Breast epithelium (tissue), 4 donors: ENCODE measurements around the gene CRACDL. TPM values are rescaled to one million over a fixed set of nuclear protein-coding genes. Genes with fewer than 3 reads are reported as not detected.

Source experiments
- DNase-seq, 2 donors: peaks; one replicate each; pipeline ENCODE4 v3.0.0-alpha.2; 2019; ENCODE audit warnings: low spot score in 2 of 2
- H3K27ac ChIP-seq, 2 donors: fragments of 200-600 bp; sonication (generic) in 1 of 2; one replicate each; pipeline ENCODE4 v1.5.1; 2016 to 2019; ENCODE audit warnings: mild to moderate bottlenecking in 1 of 2
- H3K27me3 ChIP-seq, 2 donors: fragments of 200-600 bp; sonication (generic) in 1 of 2; one replicate each; pipeline versions ENCODE4 v1.5.1 to v1.6.0; 2017 to 2019; ENCODE audit warnings: control low read depth in 1 of 2, mild to moderate bottlenecking in 1 of 2
- H3K36me3 ChIP-seq: fragments of 200-600 bp; one replicate; pipeline ENCODE4 v1.5.1; 2019
- H3K4me1 ChIP-seq, 2 donors: fragments of 200-600 bp; sonication (generic); one replicate each; pipeline ENCODE4 v1.5.1; 2016 to 2019; ENCODE audit warnings: control low read depth in 1 of 2
- H3K4me3 ChIP-seq, 3 donors: fragments of 200-600 bp; sonication (generic); 1 replicate in 2 of 3; 2 replicates in 1 of 3; pipeline ENCODE4 v1.5.1; 2016 to 2019; ENCODE audit warnings: mild to moderate bottlenecking in 3 of 3, moderate library complexity in 2 of 3
- H3K9me3 ChIP-seq, 2 donors: fragments of 200-600 bp; sonication (generic) in 1 of 2; one replicate each; pipeline ENCODE4 v1.5.1; 2016 to 2019; ENCODE audit warnings: control low read depth in 1 of 2
- POLR2A ChIP-seq: fragments of 450-650 bp; IDR thresholded peaks from one replicate; pipeline ENCODE4 v1.6.1; 2016; ENCODE audit warnings: antibody characterized with exemption, mild to moderate bottlenecking, moderate library complexity
- POLR2AphosphoS5 ChIP-seq, 3 donors: sonication (generic); formaldehyde crosslinking; IDR thresholded peaks; one replicate each; pipeline ENCODE4 v1.6.1; 2017; ENCODE audit warnings: antibody characterized with exemption in 3 of 3
- intact Hi-C: fragments of 100-400 bp; cut with DNase I; formaldehyde crosslinking; loops from one replicate; pipeline ENCODE4 v1.15.1; 2023; ENCODE audit warnings: low total_unique reads
- total RNA-seq, 3 donors: library from RNA; depleted of rRNA; stranded (reverse); fragments of >200 nt; gene quantifications; one replicate each; pipeline ENCODE4 v1.1.0, GENCODE V29; 2016
- TF ChIP-seq, protein P1 (sequence below), 3 donors: fragments of 450-650 bp; IDR thresholded peaks; one replicate each; pipeline ENCODE4 v1.5.1; 2016 to 2017; ENCODE audit warnings: antibody characterized with exemption in 3 of 3, mild to moderate bottlenecking in 3 of 3, moderate library complexity in 3 of 3

The CRACDL gene
- total RNA-seq, 3 donors from 2014 or later, result 0.96 to 12.1 (median 10.8) TPM

DNA sequence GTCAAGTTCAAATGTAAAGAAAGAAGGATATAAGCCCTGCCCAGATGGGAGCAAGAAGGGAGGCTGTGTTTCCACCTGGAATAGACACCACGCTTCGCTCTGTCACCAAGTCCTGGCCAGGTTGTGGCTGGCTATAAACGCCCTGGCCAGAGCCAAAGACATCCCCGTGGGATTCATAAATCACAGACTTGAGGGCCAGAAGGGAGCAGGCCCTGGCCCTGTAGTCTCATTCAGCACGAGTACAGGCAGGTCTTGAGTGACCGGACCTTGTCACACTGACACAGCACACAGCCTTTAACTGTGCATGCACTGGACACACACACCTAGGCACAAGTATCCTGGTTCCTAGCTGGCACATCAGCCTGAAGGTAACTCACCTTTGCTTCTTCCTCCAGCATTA is 110.6 kb downstream of the CRACDL start:
- DNase-seq, result no peak
- intact Hi-C loops, result no loop called here
- TF ChIP-seq, protein P1, sequence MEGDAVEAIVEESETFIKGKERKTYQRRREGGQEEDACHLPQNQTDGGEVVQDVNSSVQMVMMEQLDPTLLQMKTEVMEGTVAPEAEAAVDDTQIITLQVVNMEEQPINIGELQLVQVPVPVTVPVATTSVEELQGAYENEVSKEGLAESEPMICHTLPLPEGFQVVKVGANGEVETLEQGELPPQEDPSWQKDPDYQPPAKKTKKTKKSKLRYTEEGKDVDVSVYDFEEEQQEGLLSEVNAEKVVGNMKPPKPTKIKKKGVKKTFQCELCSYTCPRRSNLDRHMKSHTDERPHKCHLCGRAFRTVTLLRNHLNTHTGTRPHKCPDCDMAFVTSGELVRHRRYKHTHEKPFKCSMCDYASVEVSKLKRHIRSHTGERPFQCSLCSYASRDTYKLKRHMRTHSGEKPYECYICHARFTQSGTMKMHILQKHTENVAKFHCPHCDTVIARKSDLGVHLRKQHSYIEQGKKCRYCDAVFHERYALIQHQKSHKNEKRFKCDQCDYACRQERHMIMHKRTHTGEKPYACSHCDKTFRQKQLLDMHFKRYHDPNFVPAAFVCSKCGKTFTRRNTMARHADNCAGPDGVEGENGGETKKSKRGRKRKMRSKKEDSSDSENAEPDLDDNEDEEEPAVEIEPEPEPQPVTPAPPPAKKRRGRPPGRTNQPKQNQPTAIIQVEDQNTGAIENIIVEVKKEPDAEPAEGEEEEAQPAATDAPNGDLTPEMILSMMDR (IDR thresholded peaks at IDR 0.05), result no peak
- no peak for TF ChIP-seq POLR2A
- no peak for TF ChIP-seq POLR2AphosphoS5 (IDR thresholded peaks at IDR 0.05)
- Histone ChIP-seq H3K4me1 (peaks cover 0 to 6% of the 10 kb centered on the region in 2 donors), H3K27me3 (peaks cover 0 to 4% of the 10 kb centered on the region in 2 donors), H3K9me3 (no peaks in the 10 kb centered on the region), H3K4me3 (no peak overlapping the region), H3K36me3 (no peaks in the 10 kb centered on the region), H3K27ac (peak overlapping the region; percentile 17 to 40)

DNA sequence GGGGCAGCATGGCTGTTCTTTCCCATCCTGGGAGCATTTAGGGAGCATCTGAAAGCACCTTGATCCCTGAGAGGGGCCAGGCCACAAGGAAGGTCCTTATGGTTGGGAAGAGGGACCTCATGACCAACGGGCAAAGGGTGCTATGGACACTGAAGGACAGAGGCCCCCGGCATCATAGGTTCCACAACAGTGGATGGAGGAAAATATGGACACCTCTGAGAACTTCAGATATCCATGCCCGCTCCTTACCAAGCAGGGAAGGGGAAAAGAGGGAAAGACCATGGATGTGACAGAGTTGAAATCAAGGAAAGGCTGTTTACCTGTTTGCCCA is 111.0 kb downstream of the CRACDL start:
- DNase-seq, result no peak
- Histone ChIP-seq H3K9me3 (no peaks in the 10 kb centered on the region), H3K36me3 (no peaks in the 10 kb centered on the region), H3K4me1 (peaks cover 0 to 6% of the 10 kb centered on the region in 2 donors), H3K27me3 (peaks cover 0 to 4% of the 10 kb centered on the region in 2 donors), H3K4me3 (no peak overlapping the region), H3K27ac (peak overlapping the region; percentile 17 to 40)
- intact Hi-C loops, result no loop called here
- TF ChIP-seq POLR2A (no peak), POLR2AphosphoS5 (IDR thresholded peaks at IDR 0.05) (no peak)
- TF ChIP-seq, protein P1 (IDR thresholded peaks at IDR 0.05), result no peak

DNA sequence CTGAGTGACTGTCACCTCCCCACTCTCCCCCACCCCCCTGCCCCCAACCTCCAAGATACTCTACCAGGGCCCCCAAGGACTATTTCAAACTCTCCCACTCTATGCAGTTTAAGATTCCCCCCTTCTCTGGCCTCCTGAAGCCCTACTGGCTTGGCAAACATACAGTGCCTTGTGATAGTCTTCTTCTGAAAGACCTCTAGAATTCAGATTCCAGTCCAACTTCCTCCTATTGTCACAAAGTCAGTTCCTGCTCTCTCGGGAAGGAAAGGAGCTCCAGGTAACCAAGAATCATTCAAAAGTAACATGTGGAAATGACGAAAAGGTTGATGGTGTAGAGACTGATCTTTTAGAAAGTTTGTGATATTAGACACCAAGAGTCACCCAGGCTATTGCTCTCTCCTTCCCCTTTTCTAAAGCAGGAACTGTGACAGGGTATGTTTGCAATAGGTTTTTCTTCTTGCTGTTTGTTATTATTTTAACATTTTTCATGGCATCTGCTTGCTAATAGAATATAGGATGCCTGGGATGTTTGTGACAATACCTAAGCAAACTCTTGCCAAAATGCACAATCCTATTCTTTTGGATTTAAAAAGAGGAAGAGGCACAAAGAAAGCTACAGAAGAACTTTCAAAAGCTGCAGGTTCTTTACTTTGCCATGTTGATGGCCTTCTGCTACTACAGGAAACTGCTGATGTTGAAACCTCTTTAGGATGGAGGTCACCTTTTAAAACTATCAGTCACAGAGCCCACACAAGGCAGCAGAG is 111.6 kb downstream of the CRACDL start:
- peak overlapping the region; percentile 17 to 83 for H3K27ac ChIP-seq
- TF ChIP-seq POLR2A (no peak), POLR2AphosphoS5 (IDR thresholded peaks at IDR 0.05) (no peak)
- TF ChIP-seq, protein P1 (IDR thresholded peaks at IDR 0.05), result no peak
- H3K27me3 ChIP-seq, result peaks cover 0 to 4% of the 10 kb centered on the region in 2 donors
- H3K4me3 ChIP-seq, result no peak overlapping the region
- intact Hi-C loops, result no loop called here
- no peaks in the 10 kb centered on the region for H3K36me3 ChIP-seq
- no peaks in the 10 kb centered on the region for H3K9me3 ChIP-seq
- no peak for DNase-seq
- peaks cover 0 to 6% of the 10 kb centered on the region in 2 donors for H3K4me1 ChIP-seq

DNA sequence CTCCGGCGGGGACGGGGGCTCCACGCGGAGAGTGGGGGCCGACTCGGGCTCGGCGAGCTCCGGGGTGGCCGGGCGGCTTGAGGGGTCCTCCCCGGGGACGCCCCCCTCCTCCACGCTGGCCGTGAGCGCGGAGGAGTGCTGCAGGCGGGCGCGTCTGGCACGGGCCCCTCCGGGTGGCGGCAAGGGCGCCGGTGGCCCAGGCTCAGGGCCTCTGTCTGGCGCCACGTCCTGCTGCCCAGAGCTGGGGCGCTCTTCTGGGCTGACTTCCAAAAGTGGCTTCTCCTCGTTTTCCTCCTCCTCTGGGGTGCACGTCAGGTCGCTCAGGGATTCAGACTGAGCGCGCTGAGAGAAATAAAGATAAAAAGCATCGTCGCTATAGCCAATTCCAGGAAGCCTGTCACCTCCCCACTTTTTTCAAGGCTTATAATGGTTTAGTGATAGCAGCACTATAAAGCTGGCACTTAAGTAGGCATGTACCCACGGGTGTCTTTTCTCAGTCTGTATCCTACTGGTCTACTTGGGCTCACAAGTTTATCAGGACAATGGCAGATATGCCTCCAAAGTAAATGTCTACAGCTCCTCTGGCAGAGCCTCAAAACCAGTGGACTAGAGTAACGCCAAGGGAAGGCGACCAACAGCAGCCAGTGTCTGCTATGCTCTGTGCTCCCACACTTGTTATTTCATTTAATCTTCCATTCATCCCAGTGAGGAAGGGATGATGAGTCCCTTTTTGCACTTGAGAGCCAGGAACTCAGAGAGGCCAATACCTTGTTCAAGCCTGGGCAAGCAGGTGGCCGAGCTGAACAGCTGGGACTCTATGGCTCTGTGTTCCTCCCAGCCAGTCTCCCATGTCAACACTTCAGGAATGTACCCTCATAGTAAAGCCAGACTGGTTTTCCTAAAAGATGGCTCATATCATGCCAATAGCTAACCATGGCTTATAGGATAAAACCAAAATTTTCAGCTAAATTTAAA is 112.5 kb downstream of the CRACDL start:
- no peaks in the 10 kb centered on the region for H3K36me3 ChIP-seq
- TF ChIP-seq POLR2AphosphoS5 (IDR thresholded peaks at IDR 0.05) (no peak), POLR2A (no peak)
- TF ChIP-seq, protein P1 (IDR thresholded peaks at IDR 0.05), result no peak
- intact Hi-C loops, result no loop called here
- H3K27me3 ChIP-seq, result peaks cover 0 to 4% of the 10 kb centered on the region in 2 donors
- no peak for DNase-seq
- H3K4me3 ChIP-seq, result peak overlapping the region; percentile 38 to 72 (median 54)
- peaks cover 0 to 6% of the 10 kb centered on the region in 2 donors for H3K4me1 ChIP-seq
- H3K27ac ChIP-seq, result peak overlapping the region; percentile 70 to 83
- H3K9me3 ChIP-seq, result no peaks in the 10 kb centered on the region
